Rectal smooth muscle tissue (tissue), 1 donor: ENCODE data around the gene GREM2.
A peak's percentile ranks its signal among the peaks of the same experiment; 100 is the strongest.

ENCODE experiments used
- H3K27ac ChIP-seq: one replicate; pipeline ENCODE4 v1.7.0; 2013; ENCODE audit warnings: low read depth, low read length, inconsistent platforms
- H3K27me3 ChIP-seq: one replicate; pipeline ENCODE4 v1.7.0; 2013; ENCODE audit warnings: low read length; ENCODE audit not compliant: control insufficient read depth, insufficient read depth
- H3K36me3 ChIP-seq: one replicate; pipeline ENCODE4 v1.7.0; 2013; ENCODE audit warnings: low read length; ENCODE audit not compliant: control insufficient read depth, insufficient read depth
- H3K4me1 ChIP-seq: one replicate; pipeline ENCODE4 v1.7.0; 2013; ENCODE audit warnings: low read length; ENCODE audit not compliant: control insufficient read depth, insufficient read depth
- H3K4me3 ChIP-seq: one replicate; pipeline ENCODE4 v1.7.0; 2013; ENCODE audit warnings: low read length
- H3K9ac ChIP-seq: one replicate; pipeline ENCODE4 v1.7.0; 2013; ENCODE audit warnings: low read length

GREM2 gene

GRCh38 chr1:240621249-240621648, 9.3 kb upstream of the GREM2 start:
- Histone ChIP-seq H3K36me3 (no peaks in the 10 kb centered on the region), H3K4me3 (no peak overlapping the region), H3K27ac (no peak overlapping the region), H3K9ac (no peak overlapping the region), H3K27me3 (no peaks in the 10 kb centered on the region), H3K4me1 (no peaks in the 10 kb centered on the region)

- H3K4me1 ChIP-seq, result no peaks in the 10 kb centered on the region
- H3K27me3 ChIP-seq, result no peaks in the 10 kb centered on the region
- no peak overlapping the region for H3K27ac ChIP-seq
- no peaks in the 10 kb centered on the region for H3K36me3 ChIP-seq
- no peak overlapping the region for H3K9ac ChIP-seq
- H3K4me3 ChIP-seq, result peak overlapping the region; percentile 32
Measured at GRCh38 chr1:240619906-240620621, 8.1 kb upstream of the GREM2 start.

- no peak overlapping the region for H3K27ac ChIP-seq
- no peaks in the 10 kb centered on the region for H3K36me3 ChIP-seq
- no peaks in the 10 kb centered on the region for H3K4me1 ChIP-seq
- H3K4me3 ChIP-seq, result no peak overlapping the region
- no peaks in the 10 kb centered on the region for H3K27me3 ChIP-seq
- no peak overlapping the region for H3K9ac ChIP-seq
Measured at GRCh38 chr1:240619357-240619756, 7.4 kb upstream of the GREM2 start.

- no peak overlapping the region for H3K9ac ChIP-seq
- H3K4me1 ChIP-seq, result no peaks in the 10 kb centered on the region
Measured at GRCh38 chr1:240618946-240619345, 7.0 kb upstream of the GREM2 start.

GRCh38 chr1:240616018-240616417, 4.1 kb upstream of the GREM2 start:
- Histone ChIP-seq H3K36me3 (no peaks in the 10 kb centered on the region), H3K4me3 (no peak overlapping the region), H3K4me1 (no peaks in the 10 kb centered on the region), H3K27me3 (no peaks in the 10 kb centered on the region), H3K27ac (no peak overlapping the region), H3K9ac (no peak overlapping the region)

More at GRCh38 chr1:240618946-240619345, 7.0 kb upstream of the GREM2 start:
- Histone ChIP-seq H3K27ac (no peak overlapping the region), H3K4me3 (no peak overlapping the region), H3K27me3 (no peaks in the 10 kb centered on the region), H3K36me3 (no peaks in the 10 kb centered on the region)

- no peaks in the 10 kb centered on the region for H3K36me3 ChIP-seq
- no peak overlapping the region for H3K9ac ChIP-seq
- no peak overlapping the region for H3K27ac ChIP-seq
- H3K27me3 ChIP-seq, result no peaks in the 10 kb centered on the region
- H3K4me3 ChIP-seq, result no peak overlapping the region
- no peaks in the 10 kb centered on the region for H3K4me1 ChIP-seq
Measured at GRCh38 chr1:240613356-240614142, 1.6 kb upstream of the GREM2 start.

GRCh38 chr1:240612811-240613210, 856 bp upstream of the GREM2 start:
- Histone ChIP-seq H3K9ac (no peak overlapping the region), H3K27ac (no peak overlapping the region), H3K4me3 (no peak overlapping the region), H3K36me3 (no peaks in the 10 kb centered on the region), H3K4me1 (no peaks in the 10 kb centered on the region), H3K27me3 (no peaks in the 10 kb centered on the region)

- Histone ChIP-seq H3K4me1 (no peaks in the 10 kb centered on the region), H3K4me3 (peak overlapping the region; percentile 87), H3K36me3 (no peaks in the 10 kb centered on the region), H3K9ac (no peak overlapping the region), H3K27me3 (no peaks in the 10 kb centered on the region), H3K27ac (peak overlapping the region; percentile 75)
Measured at GRCh38 chr1:240611228-240611618, 732 bp downstream of the GREM2 start.

- H3K27ac ChIP-seq, result no peak overlapping the region
Measured at GRCh38 chr1:240610636-240611035, 1.3 kb downstream of the GREM2 start.

GRCh38 chr1:240609527-240610060, 2.4 kb downstream of the GREM2 start:
- Histone ChIP-seq H3K27ac (no peak overlapping the region), H3K27me3 (no peaks in the 10 kb centered on the region), H3K9ac (no peak overlapping the region), H3K4me3 (no peak overlapping the region), H3K36me3 (no peaks in the 10 kb centered on the region), H3K4me1 (no peaks in the 10 kb centered on the region)

More at GRCh38 chr1:240610636-240611035, 1.3 kb downstream of the GREM2 start:
- no peaks in the 10 kb centered on the region for H3K27me3 ChIP-seq
- no peaks in the 10 kb centered on the region for H3K36me3 ChIP-seq
- no peaks in the 10 kb centered on the region for H3K4me1 ChIP-seq
- no peak overlapping the region for H3K9ac ChIP-seq
- H3K4me3 ChIP-seq, result peak overlapping the region; percentile 40

GRCh38 chr1:240608707-240609106, 3.2 kb downstream of the GREM2 start:
- Histone ChIP-seq H3K4me3 (no peak overlapping the region), H3K4me1 (no peaks in the 10 kb centered on the region), H3K36me3 (no peaks in the 10 kb centered on the region), H3K27me3 (no peaks in the 10 kb centered on the region), H3K27ac (no peak overlapping the region), H3K9ac (no peak overlapping the region)

- H3K4me3 ChIP-seq, result no peak overlapping the region
- no peak overlapping the region for H3K27ac ChIP-seq
Measured at GRCh38 chr1:240607006-240607405, 4.9 kb downstream of the GREM2 start.

More at GRCh38 chr1:240607006-240607405, 4.9 kb downstream of the GREM2 start:
- no peak overlapping the region for H3K9ac ChIP-seq
- H3K27me3 ChIP-seq, result no peaks in the 10 kb centered on the region
- no peaks in the 10 kb centered on the region for H3K4me1 ChIP-seq
- H3K36me3 ChIP-seq, result no peaks in the 10 kb centered on the region
